GM21723 (cell line): Measurements from ENCODE around the gene GALR2.

Experiments
- ATAC-seq: cut with Tn5 transposase; IDR thresholded peaks from one replicate; pipeline ENCODE4 v1.9.1; 2021; ENCODE audit warnings: mild to moderate bottlenecking, moderate library complexity; ENCODE audit not compliant: unreplicated experiment

Gene GALR2

GRCh38 chr17:76123749-76124581 lies 49.4 kb downstream of the GALR2 start:
- ATAC-seq, result no peak

GRCh38 chr17:76124582-76125390 lies 50.2 kb downstream of the GALR2 start:
- no peak for ATAC-seq

DNA sequence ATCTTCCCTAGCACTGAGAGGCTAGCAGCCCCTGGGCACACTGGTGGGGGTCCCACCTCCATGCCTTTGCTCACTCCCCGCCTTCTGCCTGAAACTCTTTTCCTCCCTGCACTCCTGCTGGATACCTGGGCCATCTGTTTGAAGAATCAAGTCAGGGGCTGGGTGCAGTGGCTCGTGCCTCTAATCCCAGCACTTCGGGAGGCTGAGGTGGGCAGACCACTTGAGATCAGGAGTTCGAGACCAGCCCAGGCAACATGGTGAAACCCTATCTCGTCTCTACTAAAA lies 50.8 kb downstream of the GALR2 start:
- no peak for ATAC-seq

DNA sequence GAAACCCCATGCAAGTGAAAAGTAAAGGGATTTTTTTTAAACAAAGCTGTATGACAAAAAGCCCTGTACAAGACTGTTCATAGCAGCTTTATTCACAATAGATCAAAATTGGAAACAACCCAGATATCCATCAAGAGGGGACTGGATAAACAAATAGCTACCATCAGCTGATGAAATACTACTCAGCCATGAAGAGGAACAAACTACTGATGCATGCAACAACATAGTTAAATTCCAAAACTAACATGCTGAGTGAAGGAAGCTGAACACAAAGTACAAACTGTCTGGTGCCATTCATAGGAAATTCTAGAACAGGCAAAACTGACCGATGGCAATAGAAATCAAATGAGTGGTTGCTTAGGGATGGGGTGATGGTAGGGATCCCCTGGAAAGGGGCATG lies 51.3 kb downstream of the GALR2 start:
- no peak for ATAC-seq
